ENCODE data around the gene GATA5.

GRCh38 chr20:62418709-62419487 lies 56.9 kb downstream of the GATA5 start:
- TF ChIP-seq, protein P1, sequence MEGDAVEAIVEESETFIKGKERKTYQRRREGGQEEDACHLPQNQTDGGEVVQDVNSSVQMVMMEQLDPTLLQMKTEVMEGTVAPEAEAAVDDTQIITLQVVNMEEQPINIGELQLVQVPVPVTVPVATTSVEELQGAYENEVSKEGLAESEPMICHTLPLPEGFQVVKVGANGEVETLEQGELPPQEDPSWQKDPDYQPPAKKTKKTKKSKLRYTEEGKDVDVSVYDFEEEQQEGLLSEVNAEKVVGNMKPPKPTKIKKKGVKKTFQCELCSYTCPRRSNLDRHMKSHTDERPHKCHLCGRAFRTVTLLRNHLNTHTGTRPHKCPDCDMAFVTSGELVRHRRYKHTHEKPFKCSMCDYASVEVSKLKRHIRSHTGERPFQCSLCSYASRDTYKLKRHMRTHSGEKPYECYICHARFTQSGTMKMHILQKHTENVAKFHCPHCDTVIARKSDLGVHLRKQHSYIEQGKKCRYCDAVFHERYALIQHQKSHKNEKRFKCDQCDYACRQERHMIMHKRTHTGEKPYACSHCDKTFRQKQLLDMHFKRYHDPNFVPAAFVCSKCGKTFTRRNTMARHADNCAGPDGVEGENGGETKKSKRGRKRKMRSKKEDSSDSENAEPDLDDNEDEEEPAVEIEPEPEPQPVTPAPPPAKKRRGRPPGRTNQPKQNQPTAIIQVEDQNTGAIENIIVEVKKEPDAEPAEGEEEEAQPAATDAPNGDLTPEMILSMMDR (conservative IDR thresholded peaks at IDR 0.05 in 1 of 2, IDR thresholded peaks at IDR 0.05 in 1 of 2; ENCODE audit: extremely low read depth in 1 of 2, insufficient read depth in 1 of 2, low read depth in 1 of 2, low read length in 2 of 2): no peak
- TF ChIP-seq EZH2 (IDR thresholded peaks at IDR 0.05; ENCODE audit: borderline replicate concordance, low read length): no peak
